Panc1 (cell line): ENCODE data around the gene RABGAP1L.

Source experiments
- POLR2AphosphoS5 ChIP-seq: IDR thresholded peaks from 2 replicates; pipeline ENCODE4 v1.6.1; 2012; ENCODE audit warnings: mild to moderate bottlenecking, low read depth, low read length, moderate library complexity
- TF ChIP-seq, protein P1 (sequence below): fragments of 450-650 bp; IDR thresholded peaks from 2 replicates; pipeline ENCODE4 v1.5.1; 2017; ENCODE audit warnings: mild to moderate bottlenecking

DNA sequence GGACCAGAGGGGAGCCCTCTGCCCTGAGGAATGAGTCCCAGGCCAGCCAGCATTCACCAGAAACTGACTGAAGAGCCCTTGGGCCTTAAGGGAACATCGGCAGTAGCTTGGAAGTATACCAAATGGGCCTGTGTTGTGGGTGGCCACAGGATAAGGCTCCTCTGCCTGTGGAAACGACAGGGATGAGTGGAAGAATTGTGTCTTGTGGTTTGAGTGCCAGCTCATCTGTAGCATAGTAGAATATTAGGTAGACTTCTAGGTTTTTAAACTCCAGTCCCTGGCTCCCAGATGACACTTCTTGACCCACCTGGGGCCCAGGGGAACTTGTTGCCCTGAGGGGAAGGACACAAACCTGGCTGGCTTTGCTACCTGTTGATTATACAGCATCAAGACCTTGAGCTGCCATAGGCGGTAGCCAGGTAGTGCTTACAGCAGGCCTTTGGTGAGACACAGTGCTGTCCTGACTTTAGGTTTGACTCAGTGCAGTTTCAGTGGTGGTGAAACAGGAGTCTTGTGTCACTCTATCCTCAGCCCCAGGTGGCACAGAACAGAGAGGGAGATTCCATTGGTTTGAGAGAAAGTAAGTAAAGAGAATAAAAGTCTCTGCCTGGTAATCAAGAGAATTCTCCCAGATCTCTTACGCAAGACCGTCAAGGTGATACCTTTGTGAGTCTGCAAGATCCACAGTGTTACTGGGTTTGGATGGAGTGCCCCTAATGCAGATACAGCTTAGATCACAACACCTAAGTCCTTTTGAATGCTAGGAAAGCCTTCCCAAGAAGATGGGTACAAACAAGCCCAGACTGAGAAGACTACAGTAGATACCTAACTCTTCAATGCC, 50.2 kb downstream of the RABGAP1L start:
- TF ChIP-seq, protein P1, sequence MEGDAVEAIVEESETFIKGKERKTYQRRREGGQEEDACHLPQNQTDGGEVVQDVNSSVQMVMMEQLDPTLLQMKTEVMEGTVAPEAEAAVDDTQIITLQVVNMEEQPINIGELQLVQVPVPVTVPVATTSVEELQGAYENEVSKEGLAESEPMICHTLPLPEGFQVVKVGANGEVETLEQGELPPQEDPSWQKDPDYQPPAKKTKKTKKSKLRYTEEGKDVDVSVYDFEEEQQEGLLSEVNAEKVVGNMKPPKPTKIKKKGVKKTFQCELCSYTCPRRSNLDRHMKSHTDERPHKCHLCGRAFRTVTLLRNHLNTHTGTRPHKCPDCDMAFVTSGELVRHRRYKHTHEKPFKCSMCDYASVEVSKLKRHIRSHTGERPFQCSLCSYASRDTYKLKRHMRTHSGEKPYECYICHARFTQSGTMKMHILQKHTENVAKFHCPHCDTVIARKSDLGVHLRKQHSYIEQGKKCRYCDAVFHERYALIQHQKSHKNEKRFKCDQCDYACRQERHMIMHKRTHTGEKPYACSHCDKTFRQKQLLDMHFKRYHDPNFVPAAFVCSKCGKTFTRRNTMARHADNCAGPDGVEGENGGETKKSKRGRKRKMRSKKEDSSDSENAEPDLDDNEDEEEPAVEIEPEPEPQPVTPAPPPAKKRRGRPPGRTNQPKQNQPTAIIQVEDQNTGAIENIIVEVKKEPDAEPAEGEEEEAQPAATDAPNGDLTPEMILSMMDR, result no peak
- TF ChIP-seq POLR2AphosphoS5, result no peak
